ENCODE results near the gene RUNX2. TPM values are rescaled to one million over a fixed set of nuclear protein-coding genes. Genes with fewer than 3 reads are reported as not detected.

Gene RUNX2
- polyA plus RNA-seq, 1 of the 3 experiments (the other 2 are of a cell fraction) = 4.4 TPM

DNA sequence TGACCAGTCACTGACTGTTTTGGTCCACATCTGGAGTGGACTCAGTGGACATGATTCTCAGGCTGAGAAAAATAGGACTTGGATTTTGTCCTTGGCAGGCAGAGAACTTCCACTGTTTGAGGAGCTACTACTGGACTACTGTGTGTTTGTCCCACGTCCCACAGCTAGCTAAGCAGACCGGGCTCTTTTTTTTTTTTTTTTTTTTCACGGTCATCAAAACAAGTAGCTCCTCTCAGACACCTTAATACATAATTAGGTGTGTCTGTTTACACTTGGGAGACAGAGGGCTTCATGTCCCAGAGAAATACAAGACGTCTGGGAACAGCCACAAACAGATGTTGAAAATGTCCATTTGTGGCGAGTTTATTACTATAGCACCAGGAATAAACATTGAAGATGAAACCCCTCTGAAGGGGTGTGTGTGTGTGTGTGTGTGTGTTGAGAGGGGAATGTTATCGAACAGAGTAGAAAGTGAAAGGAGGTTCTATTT lies 204.6 kb downstream of the RUNX2 start:
- no peaks in the 10 kb centered on the region for H3K9me3 ChIP-seq
- H3K4me1 ChIP-seq (ENCODE audit: control insufficient read depth in 1 of 2, insufficient read depth in 2 of 2, low read depth in 1 of 2, low read length in 1 of 2) = no peaks in the 10 kb centered on the region
- peak overlapping the region in 1 of 2 experiments; percentile 43; a peak in 2 of 4 replicates for H3K4me3 ChIP-seq (ENCODE audit: low read depth in 2 of 2, low read length in 1 of 2)
- no peaks in the 10 kb centered on the region for H3K79me2 ChIP-seq (ENCODE audit: insufficient read depth)
- no peak for DNase-seq
- peak overlapping the region; percentile 35; the same call in 1 of the 2 replicates for H2AFZ ChIP-seq (ENCODE audit: low read depth)
- H3F3A ChIP-seq (replicated peaks; ENCODE audit: insufficient read depth) = no peaks in the 10 kb centered on the region
- no peaks in the 10 kb centered on the region for H4K20me1 ChIP-seq (ENCODE audit: insufficient read depth)
- WGBS (ENCODE audit: low lambda C conversion rate) = 28% methylated on average over 6 of the region's 6 CpGs
- no peaks in the 10 kb centered on the region for H3K27me3 ChIP-seq (ENCODE audit: insufficient read depth)
- no peaks in the 10 kb centered on the region for H3K36me3 ChIP-seq (replicated peaks in 1 of 2; ENCODE audit: control insufficient read depth in 1 of 2, insufficient read depth in 2 of 2, low read length in 1 of 2)
- TF ChIP-seq GABPA (IDR thresholded peaks at IDR 0.05; ENCODE audit: low read depth) (no peak), JUND (IDR thresholded peaks at IDR 0.05) (no peak), CHD2 (IDR thresholded peaks at IDR 0.05; ENCODE audit: low read length, partially characterized antibody) (no peak), SIN3A (IDR thresholded peaks at IDR 0.05; ENCODE audit: borderline replicate concordance, low read depth, low read length) (no peak), FOSL2 (IDR thresholded peaks at IDR 0.05; ENCODE audit: borderline replicate concordance, low read depth) (no peak), NFIC (IDR thresholded peaks at IDR 0.05; ENCODE audit: borderline replicate concordance) (no peak), FOXM1 (IDR thresholded peaks at IDR 0.05; ENCODE audit: low read depth) (no peak), MXI1 (IDR thresholded peaks at IDR 0.05; ENCODE audit: low read depth, low read length) (no peak), ELF1 (IDR thresholded peaks at IDR 0.05) (no peak), RAD21 (IDR thresholded peaks at IDR 0.05; ENCODE audit: low read length) (no peak), SMC3 (IDR thresholded peaks at IDR 0.05; ENCODE audit: low read depth, low read length) (no peak), POLR2AphosphoS5 (IDR thresholded peaks at IDR 0.05; ENCODE audit: low read depth, low read length) (no peak), RCOR1 (IDR thresholded peaks at IDR 0.05; ENCODE audit: low read length) (no peak)
- TF ChIP-seq, protein P1, sequence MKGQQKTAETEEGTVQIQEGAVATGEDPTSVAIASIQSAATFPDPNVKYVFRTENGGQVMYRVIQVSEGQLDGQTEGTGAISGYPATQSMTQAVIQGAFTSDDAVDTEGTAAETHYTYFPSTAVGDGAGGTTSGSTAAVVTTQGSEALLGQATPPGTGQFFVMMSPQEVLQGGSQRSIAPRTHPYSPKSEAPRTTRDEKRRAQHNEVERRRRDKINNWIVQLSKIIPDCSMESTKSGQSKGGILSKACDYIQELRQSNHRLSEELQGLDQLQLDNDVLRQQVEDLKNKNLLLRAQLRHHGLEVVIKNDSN (IDR thresholded peaks at IDR 0.05; ENCODE audit: borderline replicate concordance, low read depth) = no peak
- TF ChIP-seq, protein P2, sequence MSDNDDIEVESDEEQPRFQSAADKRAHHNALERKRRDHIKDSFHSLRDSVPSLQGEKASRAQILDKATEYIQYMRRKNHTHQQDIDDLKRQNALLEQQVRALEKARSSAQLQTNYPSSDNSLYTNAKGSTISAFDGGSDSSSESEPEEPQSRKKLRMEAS (IDR thresholded peaks at IDR 0.05; ENCODE audit: low read depth) = no peak
- TF ChIP-seq, protein P3, sequence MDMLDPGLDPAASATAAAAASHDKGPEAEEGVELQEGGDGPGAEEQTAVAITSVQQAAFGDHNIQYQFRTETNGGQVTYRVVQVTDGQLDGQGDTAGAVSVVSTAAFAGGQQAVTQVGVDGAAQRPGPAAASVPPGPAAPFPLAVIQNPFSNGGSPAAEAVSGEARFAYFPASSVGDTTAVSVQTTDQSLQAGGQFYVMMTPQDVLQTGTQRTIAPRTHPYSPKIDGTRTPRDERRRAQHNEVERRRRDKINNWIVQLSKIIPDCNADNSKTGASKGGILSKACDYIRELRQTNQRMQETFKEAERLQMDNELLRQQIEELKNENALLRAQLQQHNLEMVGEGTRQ (IDR thresholded peaks at IDR 0.05; ENCODE audit: borderline replicate concordance, low read depth, low read length) = no peak
- no peaks in the 10 kb centered on the region for H3K9me2 ChIP-seq
- ChIA-PET POLR2A (no interaction called here), CTCF (no interaction called here)
- peak overlapping the region; percentile 68 for H3K4me2 ChIP-seq
- H3K9ac ChIP-seq = peak overlapping the region; percentile 8; the same call in 1 of the 2 replicates
- no peak overlapping the region for H3K27ac ChIP-seq (ENCODE audit: low read depth in 2 of 2, low read length in 1 of 2)

DNA sequence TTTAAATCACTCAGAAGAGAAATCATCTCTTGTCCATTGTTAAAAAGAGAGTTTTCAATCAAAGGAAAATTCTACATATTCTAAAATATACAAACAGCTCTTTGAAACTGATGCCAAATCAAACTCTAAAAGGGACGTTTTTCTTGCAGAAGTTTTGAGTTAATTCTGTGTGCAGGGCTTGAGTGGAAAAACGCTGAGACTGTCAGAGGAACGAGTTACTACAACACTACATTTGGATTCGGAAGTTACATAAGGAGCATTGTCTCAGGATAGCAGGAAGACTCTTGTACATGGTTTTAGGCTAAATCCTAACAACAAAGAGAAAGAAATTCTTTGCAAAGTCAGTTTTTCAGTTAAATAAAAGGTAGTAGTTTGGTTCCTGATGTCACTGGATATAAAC lies 205.3 kb downstream of the RUNX2 start:
- Histone ChIP-seq H3K9ac (peak overlapping the region; percentile 8; the same call in 1 of the 2 replicates), H3K4me1 (ENCODE audit: control insufficient read depth in 1 of 2, insufficient read depth in 2 of 2, low read depth in 1 of 2, low read length in 1 of 2) (no peaks in the 10 kb centered on the region), H3K27me3 (ENCODE audit: insufficient read depth) (no peaks in the 10 kb centered on the region), H3K9me2 (no peaks in the 10 kb centered on the region), H3K36me3 (replicated peaks in 1 of 2; ENCODE audit: control insufficient read depth in 1 of 2, insufficient read depth in 2 of 2, low read length in 1 of 2) (no peaks in the 10 kb centered on the region), H3K4me3 (ENCODE audit: low read depth in 2 of 2, low read length in 1 of 2) (peak overlapping the region in 1 of 2 experiments; percentile 43; a peak in 2 of 4 replicates), H3K9me3 (no peaks in the 10 kb centered on the region), H3K27ac (ENCODE audit: low read depth in 2 of 2, low read length in 1 of 2) (no peak overlapping the region), H2AFZ (ENCODE audit: low read depth) (peak overlapping the region; percentile 35), H3K79me2 (ENCODE audit: insufficient read depth) (no peaks in the 10 kb centered on the region), H3K4me2 (peak overlapping the region; percentile 68), H4K20me1 (ENCODE audit: insufficient read depth) (no peaks in the 10 kb centered on the region), H3F3A (replicated peaks; ENCODE audit: insufficient read depth) (no peaks in the 10 kb centered on the region)
- WGBS (ENCODE audit: low lambda C conversion rate) = 22% methylated on average over 4 of the region's 4 CpGs
- CTCF ChIA-PET = no interaction called here
- POLR2A ChIA-PET = no interaction called here
- no peak for DNase-seq
- TF ChIP-seq ELF1 (IDR thresholded peaks at IDR 0.05) (no peak), CHD2 (IDR thresholded peaks at IDR 0.05; ENCODE audit: low read length, partially characterized antibody) (no peak), GATA2 (CRISPR knock-in tag; IDR thresholded peaks at IDR 0.05) (no peak), TAF1 (IDR thresholded peaks at IDR 0.05; ENCODE audit: borderline replicate concordance, low read depth, low read length) (no peak), NRF1 (IDR thresholded peaks at IDR 0.05; ENCODE audit: low read depth, low read length) (no peak), RFX5 (IDR thresholded peaks at IDR 0.05; ENCODE audit: low read length) (no peak), POLR2AphosphoS5 (IDR thresholded peaks at IDR 0.05; ENCODE audit: low read depth, low read length) (no peak), SIN3A (IDR thresholded peaks at IDR 0.05; ENCODE audit: borderline replicate concordance, low read depth, low read length) (no peak), MXI1 (IDR thresholded peaks at IDR 0.05; ENCODE audit: low read depth, low read length) (no peak), NFIC (IDR thresholded peaks at IDR 0.05; ENCODE audit: borderline replicate concordance) (no peak), JUND (IDR thresholded peaks at IDR 0.05) (no peak), FOXJ3 (CRISPR knock-in tag; IDR thresholded peaks at IDR 0.05) (no peak)
- TF ChIP-seq, protein P4, sequence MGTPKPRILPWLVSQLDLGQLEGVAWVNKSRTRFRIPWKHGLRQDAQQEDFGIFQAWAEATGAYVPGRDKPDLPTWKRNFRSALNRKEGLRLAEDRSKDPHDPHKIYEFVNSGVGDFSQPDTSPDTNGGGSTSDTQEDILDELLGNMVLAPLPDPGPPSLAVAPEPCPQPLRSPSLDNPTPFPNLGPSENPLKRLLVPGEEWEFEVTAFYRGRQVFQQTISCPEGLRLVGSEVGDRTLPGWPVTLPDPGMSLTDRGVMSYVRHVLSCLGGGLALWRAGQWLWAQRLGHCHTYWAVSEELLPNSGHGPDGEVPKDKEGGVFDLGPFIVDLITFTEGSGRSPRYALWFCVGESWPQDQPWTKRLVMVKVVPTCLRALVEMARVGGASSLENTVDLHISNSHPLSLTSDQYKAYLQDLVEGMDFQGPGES (IDR thresholded peaks at IDR 0.05; ENCODE audit: low read depth, low read length) = no peak
- TF ChIP-seq, protein P5, sequence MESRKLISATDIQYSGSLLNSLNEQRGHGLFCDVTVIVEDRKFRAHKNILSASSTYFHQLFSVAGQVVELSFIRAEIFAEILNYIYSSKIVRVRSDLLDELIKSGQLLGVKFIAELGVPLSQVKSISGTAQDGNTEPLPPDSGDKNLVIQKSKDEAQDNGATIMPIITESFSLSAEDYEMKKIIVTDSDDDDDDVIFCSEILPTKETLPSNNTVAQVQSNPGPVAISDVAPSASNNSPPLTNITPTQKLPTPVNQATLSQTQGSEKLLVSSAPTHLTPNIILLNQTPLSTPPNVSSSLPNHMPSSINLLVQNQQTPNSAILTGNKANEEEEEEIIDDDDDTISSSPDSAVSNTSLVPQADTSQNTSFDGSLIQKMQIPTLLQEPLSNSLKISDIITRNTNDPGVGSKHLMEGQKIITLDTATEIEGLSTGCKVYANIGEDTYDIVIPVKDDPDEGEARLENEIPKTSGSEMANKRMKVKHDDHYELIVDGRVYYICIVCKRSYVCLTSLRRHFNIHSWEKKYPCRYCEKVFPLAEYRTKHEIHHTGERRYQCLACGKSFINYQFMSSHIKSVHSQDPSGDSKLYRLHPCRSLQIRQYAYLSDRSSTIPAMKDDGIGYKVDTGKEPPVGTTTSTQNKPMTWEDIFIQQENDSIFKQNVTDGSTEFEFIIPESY (IDR thresholded peaks at IDR 0.05; ENCODE audit: borderline replicate concordance, low read depth) = no peak
